IPS-11a (cell line): ENCODE results near the gene CRELD2.
"Not testable (repeated sequence)": the region's sequence is repeated elsewhere in the genome, so short reads cannot be mapped to it uniquely, and the experiment has no call there.

Experiments
- H3K4me3 ChIP-seq: one replicate; pipeline ENCODE4 v1.5.1; 2013; ENCODE audit warnings: low read depth, low read length, control low read depth

CRELD2 gene

GRCh38 chr22:49943405-49943765 is 25.0 kb downstream of the CRELD2 start:
- no peak overlapping the region for H3K4me3 ChIP-seq

GRCh38 chr22:49943771-49944398 is 25.5 kb downstream of the CRELD2 start:
- no peak overlapping the region for H3K4me3 ChIP-seq

GRCh38 chr22:49944399-49944891 is 26.0 kb downstream of the CRELD2 start:
- no peak overlapping the region for H3K4me3 ChIP-seq

- not testable (repeated sequence) for H3K4me3 ChIP-seq
Observed at GRCh38 chr22:49945042-49945794, 26.8 kb downstream of the CRELD2 start.

GRCh38 chr22:49946612-49947295 is 28.3 kb downstream of the CRELD2 start:
- no peak overlapping the region for H3K4me3 ChIP-seq

GRCh38 chr22:49947296-49947622 is 28.8 kb downstream of the CRELD2 start:
- H3K4me3 ChIP-seq, result no peak overlapping the region

GRCh38 chr22:49948116-49948957 is 29.9 kb downstream of the CRELD2 start:
- H3K4me3 ChIP-seq, result no peak overlapping the region

GRCh38 chr22:49948958-49949913 is 30.8 kb downstream of the CRELD2 start:
- no peak overlapping the region for H3K4me3 ChIP-seq

- H3K4me3 ChIP-seq, result no peak overlapping the region
Observed at GRCh38 chr22:49949914-49950292, 31.5 kb downstream of the CRELD2 start.

- no peak overlapping the region for H3K4me3 ChIP-seq
Observed at GRCh38 chr22:49950396-49950994, 32.1 kb downstream of the CRELD2 start.

GRCh38 chr22:49951000-49951677 is 32.7 kb downstream of the CRELD2 start:
- H3K4me3 ChIP-seq, result no peak overlapping the region

- no peak overlapping the region for H3K4me3 ChIP-seq
Observed at GRCh38 chr22:49951678-49951985, 33.2 kb downstream of the CRELD2 start.

GRCh38 chr22:49951986-49952896 is 33.8 kb downstream of the CRELD2 start:
- H3K4me3 ChIP-seq, result no peak overlapping the region

GRCh38 chr22:49953027-49953679 is 34.7 kb downstream of the CRELD2 start:
- no peak overlapping the region for H3K4me3 ChIP-seq

- no peak overlapping the region for H3K4me3 ChIP-seq
Observed at GRCh38 chr22:49953680-49954344, 35.4 kb downstream of the CRELD2 start.

- H3K4me3 ChIP-seq, result no peak overlapping the region
Observed at GRCh38 chr22:49954354-49954753, 35.9 kb downstream of the CRELD2 start.

GRCh38 chr22:49954991-49955580 is 36.7 kb downstream of the CRELD2 start:
- H3K4me3 ChIP-seq, result no peak overlapping the region
